MM.1S (cell line): ENCODE measurements around the gene CHMP2A.

Experiments
- DNase-seq: peaks from one replicate; pipeline ENCODE4 v3.0.0-alpha.2; 2015
- H2AFZ ChIP-seq: fragments of 300-600 bp; sonication (generic); 2 replicates; pipeline ENCODE4 v1.6.0; 2016; ENCODE audit warnings: antibody characterized with exemption, low read length
- H3F3A ChIP-seq: fragments of 300-600 bp; sonication (generic); 2 replicates; pipeline ENCODE4 v1.6.1; 2016; ENCODE audit warnings: mild to moderate bottlenecking, antibody characterized with exemption, low read length, moderate library complexity, mixed read lengths; ENCODE audit not compliant: insufficient read depth
- H3K27ac ChIP-seq: fragments of 300-600 bp; sonication (generic); 2 replicates; pipeline ENCODE4 v1.5.1; 2016; ENCODE audit warnings: mild to moderate bottlenecking, low read length
- H3K27me3 ChIP-seq: fragments of 300-600 bp; sonication (generic); replicated peaks from 2 replicates; pipeline ENCODE4 v1.6.0; 2016; ENCODE audit warnings: low read length; ENCODE audit not compliant: insufficient read depth
- H3K36me3 ChIP-seq: fragments of 300-600 bp; sonication (generic); replicated peaks from 2 replicates; pipeline ENCODE4 v1.6.1; 2016; ENCODE audit warnings: mild to moderate bottlenecking, low read length, mixed read lengths; ENCODE audit not compliant: insufficient read depth
- H3K4me1 ChIP-seq: fragments of 300-600 bp; sonication (generic); 2 replicates; pipeline ENCODE4 v1.6.1; 2016; ENCODE audit warnings: low read length, mixed read lengths
- H3K4me2 ChIP-seq: fragments of 300-600 bp; sonication (generic); 2 replicates; pipeline ENCODE4 v1.6.0; 2016; ENCODE audit warnings: low read depth, low read length
- H3K4me3 ChIP-seq: fragments of 300-600 bp; sonication (generic); 2 replicates; pipeline ENCODE4 v1.5.1; 2016; ENCODE audit warnings: low read length, mixed read lengths
- H3K79me2 ChIP-seq: fragments of 300-600 bp; sonication (generic); 2 replicates; pipeline ENCODE4 v1.6.1; 2016; ENCODE audit warnings: mixed run types, low read length, mixed read lengths
- H3K9ac ChIP-seq: fragments of 300-600 bp; sonication (generic); 2 replicates; pipeline ENCODE4 v1.6.1; 2016; ENCODE audit warnings: low read length, mixed read lengths
- H3K9me2 ChIP-seq: fragments of 300-600 bp; sonication (generic); replicated peaks from 2 replicates; pipeline ENCODE4 v1.6.1; 2016; ENCODE audit warnings: mild to moderate bottlenecking, low read length, mixed read lengths; ENCODE audit not compliant: insufficient read depth
- H3K9me3 ChIP-seq: fragments of 300-600 bp; sonication (generic); replicated peaks from 2 replicates; pipeline ENCODE4 v1.6.1; 2016; ENCODE audit warnings: mild to moderate bottlenecking, low read length, mixed read lengths; ENCODE audit not compliant: insufficient read depth
- H4K20me1 ChIP-seq: fragments of 300-600 bp; sonication (generic); 2 replicates; pipeline ENCODE4 v1.6.1; 2016; ENCODE audit warnings: mild to moderate bottlenecking, low read length, moderate library complexity, mixed read lengths; ENCODE audit not compliant: insufficient read depth
- CTCF ChIP-seq: fragments of 300-600 bp; sonication (generic); IDR thresholded peaks from 2 replicates; pipeline ENCODE4 v1.5.1; 2016; ENCODE audit warnings: antibody characterized with exemption, low read length, mixed read lengths
- EZH2 ChIP-seq: fragments of 300-600 bp; sonication (generic); optimal IDR thresholded peaks from 2 replicates; pipeline ENCODE3; 2017; ENCODE audit warnings: low read depth, mild to moderate bottlenecking, antibody characterized with exemption, low read length, mixed read lengths
- EZH2phosphoT487 ChIP-seq: fragments of 300-600 bp; sonication (generic); IDR thresholded peaks from 2 replicates; pipeline ENCODE4 v1.6.1; 2018; ENCODE audit warnings: antibody characterized with exemption, low read length

Gene CHMP2A

GRCh38 chr19:58538257-58539168 is 16.4 kb downstream of the CHMP2A start:
- H3K36me3 ChIP-seq, result no peaks in the 10 kb centered on the region
- H3K9me3 ChIP-seq, result no peaks in the 10 kb centered on the region
- TF ChIP-seq EZH2 (no peak), CTCF (no peak), EZH2phosphoT487 (no peak)
- H3K4me2 ChIP-seq, result no peak overlapping the region
- no peak overlapping the region for H3K4me3 ChIP-seq
- no peak overlapping the region for H3K9ac ChIP-seq
- no peaks in the 10 kb centered on the region for H3K9me2 ChIP-seq
- no peaks in the 10 kb centered on the region for H4K20me1 ChIP-seq
- peaks cover 26% of the 10 kb centered on the region for H3K27me3 ChIP-seq
- H3F3A ChIP-seq, result peaks cover under 1% of the 10 kb centered on the region; the same call in 1 of the 2 replicates
- no peaks in the 10 kb centered on the region for H3K4me1 ChIP-seq
- no peak overlapping the region for H3K27ac ChIP-seq
- no peak overlapping the region for H2AFZ ChIP-seq
- DNase-seq, result no peak
- H3K79me2 ChIP-seq, result no peaks in the 10 kb centered on the region

GRCh38 chr19:58536852-58537798 is 17.8 kb downstream of the CHMP2A start:
- no peak overlapping the region for H3K4me3 ChIP-seq
- H3K36me3 ChIP-seq, result no peaks in the 10 kb centered on the region
- no peaks in the 10 kb centered on the region for H3K9me3 ChIP-seq
- H3K4me1 ChIP-seq, result no peaks in the 10 kb centered on the region
- no peak overlapping the region for H2AFZ ChIP-seq
- no peaks in the 10 kb centered on the region for H3F3A ChIP-seq
- TF ChIP-seq EZH2 (no peak), EZH2phosphoT487 (no peak), CTCF (no peak)
- no peak for DNase-seq
- no peaks in the 10 kb centered on the region for H4K20me1 ChIP-seq
- no peak overlapping the region for H3K27ac ChIP-seq
- H3K79me2 ChIP-seq, result no peaks in the 10 kb centered on the region
- no peaks in the 10 kb centered on the region for H3K9me2 ChIP-seq
- H3K4me2 ChIP-seq, result no peak overlapping the region
- H3K27me3 ChIP-seq, result peaks cover 34% of the 10 kb centered on the region
- no peak overlapping the region for H3K9ac ChIP-seq

- Histone ChIP-seq H3K9me2 (no peaks in the 10 kb centered on the region), H3K27ac (no peak overlapping the region), H3K9me3 (no peaks in the 10 kb centered on the region), H3K79me2 (no peaks in the 10 kb centered on the region), H4K20me1 (no peaks in the 10 kb centered on the region), H3K4me1 (no peaks in the 10 kb centered on the region), H3K27me3 (peaks cover 47% of the 10 kb centered on the region), H3K36me3 (no peaks in the 10 kb centered on the region), H3F3A (no peaks in the 10 kb centered on the region), H2AFZ (no peak overlapping the region), H3K4me3 (no peak overlapping the region), H3K4me2 (no peak overlapping the region), H3K9ac (no peak overlapping the region)
- DNase-seq, result no peak
- TF ChIP-seq EZH2 (no peak), EZH2phosphoT487 (no peak), CTCF (no peak)
These were observed 19.0 kb downstream of the CHMP2A start for GRCh38 chr19:58535857-58536256.
